NCI-H2029 treated with DMSO at 0.1 percent for 48 hours (cell line): Measurements from ENCODE around the gene DUSP18.
"Not testable (repeated sequence)": the region's sequence is repeated elsewhere in the genome, so short reads cannot be mapped to it uniquely, and the experiment has no call there.

Source experiments
- DNase-seq: peaks from one replicate; lab custom pipeline; 2025; lab: John Stamatoyannopoulos, UW

Gene DUSP18

GRCh38 chr22:30679895-30680690 is 12.4 kb upstream of the DUSP18 start:
- DNase-seq: not testable (repeated sequence)

GRCh38 chr22:30676565-30676964 is 8.9 kb upstream of the DUSP18 start:
- not testable (repeated sequence) for DNase-seq

GRCh38 chr22:30675436-30675835 is 7.8 kb upstream of the DUSP18 start:
- DNase-seq: no peak

- no peak for DNase-seq
Measured at GRCh38 chr22:30674482-30674881, 6.8 kb upstream of the DUSP18 start.

- no peak for DNase-seq
Measured at GRCh38 chr22:30673136-30673535, 5.5 kb upstream of the DUSP18 start.

GRCh38 chr22:30671071-30671470 is 3.4 kb upstream of the DUSP18 start:
- DNase-seq: no peak

GRCh38 chr22:30668386-30668710 is 673 bp upstream of the DUSP18 start:
- DNase-seq: no peak

- no peak for DNase-seq
Measured at GRCh38 chr22:30667107-30667493, 575 bp downstream of the DUSP18 start.

- DNase-seq: no peak
Measured at GRCh38 chr22:30665786-30666185, 1.9 kb downstream of the DUSP18 start.

GRCh38 chr22:30665266-30665665 is 2.4 kb downstream of the DUSP18 start:
- DNase-seq: no peak

GRCh38 chr22:30664798-30665197 is 2.9 kb downstream of the DUSP18 start:
- no peak for DNase-seq

GRCh38 chr22:30662040-30662439 is 5.6 kb downstream of the DUSP18 start:
- DNase-seq: peak; percentile 2

GRCh38 chr22:30655532-30655931 is 12.1 kb downstream of the DUSP18 start:
- no peak for DNase-seq

- no peak for DNase-seq
Measured at GRCh38 chr22:30654361-30654760, 13.3 kb downstream of the DUSP18 start.

GRCh38 chr22:30652852-30653251 is 14.8 kb downstream of the DUSP18 start:
- DNase-seq: no peak

- DNase-seq: no peak
Measured at GRCh38 chr22:30650508-30651116, 17.1 kb downstream of the DUSP18 start.

GRCh38 chr22:30649430-30650007 is 18.2 kb downstream of the DUSP18 start:
- no peak for DNase-seq

GRCh38 chr22:30648825-30649224 is 18.9 kb downstream of the DUSP18 start:
- peak; percentile 2 for DNase-seq

- DNase-seq: no peak
Measured at GRCh38 chr22:30647536-30647935, 20.1 kb downstream of the DUSP18 start.

- DNase-seq: no peak
Measured at GRCh38 chr22:30646518-30647160, 21.0 kb downstream of the DUSP18 start.

GRCh38 chr22:30643055-30643875 is 24.4 kb downstream of the DUSP18 start:
- no peak for DNase-seq

- no peak for DNase-seq
Measured at GRCh38 chr22:30640839-30641430, 26.7 kb downstream of the DUSP18 start.
